Endodermal cell (in vitro differentiated cells): ENCODE data around the gene BRD2. TPM values are rescaled to one million over a fixed set of nuclear protein-coding genes. Genes with fewer than 3 reads are reported as not detected.

Experiments
- DNase-seq: peaks from one replicate; pipeline ENCODE4 v3.0.0-alpha.2; 2017
- H3K27ac ChIP-seq: 2 replicates; pipeline ENCODE4 v1.5.1; 2013; ENCODE audit warnings: mild to moderate bottlenecking, low read depth, low read length, moderate library complexity
- H3K27me3 ChIP-seq: 2 replicates; pipeline ENCODE4 v1.6.1; 2013; ENCODE audit warnings: mild to moderate bottlenecking, low read length, moderate library complexity; ENCODE audit not compliant: insufficient read depth, control insufficient read depth, poor library complexity, severe bottlenecking
- H3K36me3 ChIP-seq: 2 replicates; pipeline ENCODE4 v1.7.0; 2013; ENCODE audit warnings: mild to moderate bottlenecking, low read length, moderate library complexity; ENCODE audit not compliant: control insufficient read depth, insufficient read depth
- H3K4me1 ChIP-seq: one replicate; pipeline ENCODE4 v1.7.0; 2013; ENCODE audit warnings: low read length; ENCODE audit not compliant: control insufficient read depth, insufficient read depth
- H3K4me3 ChIP-seq: 2 replicates; pipeline ENCODE4 v1.5.1; 2013; ENCODE audit warnings: mild to moderate bottlenecking, low read length, moderate library complexity
- H3K9ac ChIP-seq: 2 replicates; pipeline ENCODE4 v1.6.1; 2013; ENCODE audit warnings: mild to moderate bottlenecking, low read length, moderate library complexity; ENCODE audit not compliant: poor library complexity, severe bottlenecking; ENCODE audit errors: extremely low read depth
- H3K9me3 ChIP-seq: 2 replicates; pipeline ENCODE4 v1.6.1; 2013; ENCODE audit warnings: mild to moderate bottlenecking, low read length, moderate library complexity; ENCODE audit not compliant: control insufficient read depth
- H3K27ac Mint-ChIP-seq: 2 replicates; pipeline ENCODE4 v1.8.0; 2020; ENCODE audit warnings: mixed read lengths
- H3K27me3 Mint-ChIP-seq: 2 replicates; pipeline ENCODE4 v1.8.0; 2021; ENCODE audit warnings: mild to moderate bottlenecking, mixed read lengths; ENCODE audit not compliant: insufficient read depth
- H3K36me3 Mint-ChIP-seq: 2 replicates; pipeline ENCODE4 v1.8.0; 2020; ENCODE audit warnings: low read depth, mixed read lengths
- H3K4me1 Mint-ChIP-seq: 2 replicates; pipeline ENCODE4 v1.8.0; 2020; ENCODE audit warnings: mixed read lengths
- H3K4me3 Mint-ChIP-seq: 2 replicates; pipeline ENCODE4 v1.8.0; 2020; ENCODE audit warnings: mild to moderate bottlenecking, moderate library complexity, mixed read lengths
- H3K9me3 Mint-ChIP-seq: 2 replicates; pipeline ENCODE4 v1.8.0; 2020; ENCODE audit warnings: mild to moderate bottlenecking, mixed read lengths
- CTCF ChIP-seq: fragments of 200-600 bp; sonication (generic); conservative IDR thresholded peaks from 2 replicates; pipeline ENCODE4 v1.5.0; 2021; ENCODE audit warnings: antibody characterized with exemption, mild to moderate bottlenecking
- WGBS, 2 experiments: methylation state at CpG; one replicate each; pipeline versions ENCODE4 v1.1.5 to v1.1.7; 2013; ENCODE audit warnings: missing lambda C conversion rate in 2 of 2, mixed read lengths in 1 of 2; ENCODE audit not compliant: insufficient coverage in 1 of 2, insufficient read length in 1 of 2; 5-methylcytosine and 5-hydroxymethylcytosine counted together
- total RNA-seq, 2 donors: library from RNA; stranded (reverse); fragmentation: NEBNext Ultra II Directional in 1 of 2; extraction: Animal tissue kit (Norgen Biotek cat#: 25700) in 1 of 2; gene quantifications; 2 replicates in 1 of 2; 3 replicates in 1 of 2; pipeline ENCODE4 v1.2.1, GENCODE V29; 2021

Gene BRD2
- total RNA-seq, 2 donors from 2014 or later, result 209 to 233 TPM

- peaks cover 26% of the 10 kb centered on the region for H3K36me3 Mint-ChIP-seq
- Histone ChIP-seq H3K27me3 (no peaks in the 10 kb centered on the region), H3K9me3 (no peaks in the 10 kb centered on the region), H3K36me3 (peaks cover 22% of the 10 kb centered on the region), H3K9ac (peak overlapping the region; percentile 99), H3K4me1 (no peaks in the 10 kb centered on the region), H3K27ac (peak overlapping the region; percentile 99), H3K4me3 (peak overlapping the region; percentile 90)
- peak overlapping the region; percentile 98 for H3K4me3 Mint-ChIP-seq
- peak; percentile 38 for TF ChIP-seq CTCF
- H3K27me3 Mint-ChIP-seq, result no peaks in the 10 kb centered on the region
- no peaks in the 10 kb centered on the region for H3K9me3 Mint-ChIP-seq
- peak overlapping the region; percentile 100 for H3K27ac Mint-ChIP-seq
- peak; percentile 95 for DNase-seq
- peaks cover 17% of the 10 kb centered on the region for H3K4me1 Mint-ChIP-seq
- 0% methylated on average over 2 to 39 of the region's 40 CpGs for WGBS, 2 experiments
These were observed 682 bp downstream of the BRD2 start for GRCh38 chr6:32968867-32969684.

GRCh38 chr6:32969685-32970412, 1.5 kb downstream of the BRD2 start:
- H3K4me1 Mint-ChIP-seq, result peaks cover 13% of the 10 kb centered on the region
- H3K4me3 ChIP-seq, result peak overlapping the region; percentile 90
- 0% methylated on average over 6 to 19 of the region's 19 CpGs for whole genome bisulfite sequencing, 2 experiments

More at GRCh38 chr6:32969685-32970412, 1.5 kb downstream of the BRD2 start:
- peak overlapping the region; percentile 99 for H3K9ac ChIP-seq
- H3K4me3 Mint-ChIP-seq, result peak overlapping the region; percentile 98
- H3K4me1 ChIP-seq, result no peaks in the 10 kb centered on the region
- no peaks in the 10 kb centered on the region for H3K27me3 ChIP-seq
- H3K27me3 Mint-ChIP-seq, result no peaks in the 10 kb centered on the region
- H3K27ac ChIP-seq, result peak overlapping the region; percentile 99
- no peaks in the 10 kb centered on the region for H3K9me3 ChIP-seq
- H3K36me3 ChIP-seq, result peaks cover 30% of the 10 kb centered on the region
- DNase-seq, result peak; percentile 93
- peak overlapping the region; percentile 100 for H3K27ac Mint-ChIP-seq
- peaks cover 34% of the 10 kb centered on the region for H3K36me3 Mint-ChIP-seq
- peak; percentile 48 for TF ChIP-seq CTCF
- H3K9me3 Mint-ChIP-seq, result no peaks in the 10 kb centered on the region
